ENCODE data around the gene CDS2.

The CDS2 gene

DNA sequence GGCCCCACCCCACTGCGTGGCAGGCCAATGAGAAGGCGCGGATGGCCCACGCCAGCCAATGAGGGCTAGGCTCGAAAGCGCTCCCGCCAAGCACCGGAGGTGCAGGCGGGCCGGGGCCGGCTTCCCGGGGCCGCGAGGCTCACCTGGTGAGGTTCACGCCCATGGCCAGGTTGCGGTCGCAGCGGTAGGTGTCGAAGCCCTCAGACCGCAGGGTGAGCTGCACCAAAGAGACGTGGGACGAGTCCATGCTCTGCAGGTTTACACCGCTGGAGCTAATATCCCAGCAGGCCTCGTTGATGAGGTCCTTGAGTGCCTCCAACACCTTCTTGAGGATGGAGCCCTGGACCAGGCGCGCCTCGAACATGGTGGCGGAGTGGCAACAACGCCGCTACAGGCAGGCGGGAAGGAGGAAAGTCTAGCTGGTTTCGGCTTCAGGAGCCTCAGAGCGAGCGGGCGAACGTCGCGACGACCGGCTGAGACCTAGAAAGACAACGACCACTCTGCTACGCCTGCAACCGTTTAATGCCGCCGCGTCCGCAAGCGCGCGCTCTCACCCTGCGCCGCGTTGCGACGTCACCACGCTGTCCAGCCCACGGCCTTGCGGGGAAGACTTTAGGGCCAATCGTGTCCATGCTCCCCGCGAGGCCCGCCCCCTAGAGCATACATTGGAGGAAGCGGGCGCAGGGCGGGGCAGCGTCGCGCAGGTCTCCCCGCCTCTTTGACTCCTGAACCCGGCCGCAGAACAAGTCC, 7.2 kb upstream of the CDS2 start, which contains the start of gene PCNA:
PCNA (minus strand) TSS at position 524 of the 750 bp plus-strand sequence; CDS start at position 364, 160 bp downstream.
- peak; percentile 88 for DNase-seq

DNA sequence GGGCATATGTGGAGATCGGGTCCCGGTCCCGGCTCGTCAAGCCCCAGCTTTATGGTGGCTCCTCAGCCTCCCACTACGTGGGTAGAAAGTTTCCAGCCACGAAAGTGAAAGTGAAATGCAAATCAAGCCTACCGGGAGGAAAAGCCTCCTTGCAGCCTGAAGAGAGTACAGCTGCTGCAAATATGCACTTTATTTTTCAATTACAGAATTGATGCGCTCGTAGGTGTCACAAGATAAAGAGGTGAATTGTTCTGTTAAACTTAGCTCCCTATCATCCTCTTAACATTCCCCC, 6.7 kb upstream of the CDS2 start:
- no peak for DNase-seq

DNA sequence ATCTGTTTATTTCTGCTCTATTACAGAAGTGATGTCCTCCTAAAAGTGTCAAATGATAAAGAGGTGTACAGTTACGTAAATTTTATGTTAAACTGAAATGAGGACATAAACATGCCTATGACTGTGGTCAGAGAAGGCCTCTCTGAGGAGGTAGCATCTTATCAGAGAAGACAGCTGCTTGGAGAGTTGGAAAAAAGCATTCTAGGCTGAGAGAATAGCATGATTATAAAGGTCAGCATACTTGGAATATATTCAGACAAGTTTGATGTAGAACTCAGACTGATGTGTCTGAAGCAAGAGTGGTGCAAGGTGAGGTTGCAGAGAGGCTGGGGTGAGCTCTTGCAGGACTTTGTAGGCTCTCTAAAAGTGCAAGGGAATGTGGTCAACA, 3.9 kb upstream of the CDS2 start:
- no peak for DNase-seq

DNA sequence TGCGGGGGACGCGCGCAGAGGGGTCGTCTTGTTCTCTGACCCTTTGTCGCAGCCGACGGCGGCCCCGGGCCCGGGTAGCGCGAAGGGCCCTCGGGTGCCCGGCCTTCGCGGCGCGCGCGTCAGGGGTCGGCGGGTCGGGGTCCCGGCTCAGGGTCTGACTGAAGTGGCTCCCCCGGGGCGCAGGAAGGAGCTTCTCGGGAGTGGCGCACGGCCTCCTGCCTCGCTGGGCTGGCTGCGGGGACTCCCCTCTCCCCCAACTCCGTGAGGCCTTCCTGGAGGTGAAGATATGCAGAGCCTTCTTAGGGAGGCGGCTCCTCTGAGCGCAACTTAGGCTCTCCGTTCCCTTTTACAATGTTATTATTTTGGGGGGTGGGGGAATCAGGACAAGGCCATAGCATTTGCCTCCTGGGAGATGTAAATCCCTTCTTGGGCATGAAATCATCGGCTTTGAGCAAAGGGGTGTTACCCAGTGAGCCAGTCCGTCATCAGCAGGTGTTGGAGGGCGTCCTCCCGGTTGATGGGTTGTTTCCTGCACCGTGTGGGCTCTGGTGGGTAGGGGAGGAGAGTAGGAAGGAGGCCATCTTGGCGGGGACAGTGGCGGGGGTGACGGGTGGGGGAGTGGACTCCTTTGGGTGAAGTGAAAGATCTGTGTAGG, 523 bp downstream of the CDS2 start:
- DNase-seq, result peak; percentile 43

DNA sequence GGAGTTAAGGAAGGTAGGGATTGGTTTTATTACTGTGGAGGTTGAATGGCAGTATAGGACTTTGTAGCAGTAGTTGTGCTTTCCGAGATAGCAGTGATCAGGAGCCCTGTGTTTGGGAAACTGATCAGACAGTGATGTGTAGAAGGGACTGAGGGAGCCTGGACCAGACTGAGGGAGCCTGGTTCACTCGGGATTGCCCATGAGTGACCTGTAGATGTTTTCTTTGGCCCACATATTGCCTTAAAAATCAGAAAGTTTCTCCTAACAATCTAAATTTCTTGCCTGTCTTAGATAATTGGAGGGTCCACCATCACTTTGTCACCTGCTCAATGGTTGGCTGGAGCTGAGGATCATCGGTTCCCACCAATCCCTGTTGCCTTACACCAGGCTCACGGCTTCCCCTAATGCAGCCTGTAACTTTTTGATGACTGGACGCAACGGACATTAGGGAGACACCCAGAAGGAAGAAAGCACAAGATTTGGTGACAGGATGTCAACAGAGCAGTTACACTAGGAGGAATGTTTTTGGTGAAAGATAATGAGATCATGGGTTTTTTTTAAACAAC, 1.1 kb downstream of the CDS2 start:
- DNase-seq, result no peak

DNA sequence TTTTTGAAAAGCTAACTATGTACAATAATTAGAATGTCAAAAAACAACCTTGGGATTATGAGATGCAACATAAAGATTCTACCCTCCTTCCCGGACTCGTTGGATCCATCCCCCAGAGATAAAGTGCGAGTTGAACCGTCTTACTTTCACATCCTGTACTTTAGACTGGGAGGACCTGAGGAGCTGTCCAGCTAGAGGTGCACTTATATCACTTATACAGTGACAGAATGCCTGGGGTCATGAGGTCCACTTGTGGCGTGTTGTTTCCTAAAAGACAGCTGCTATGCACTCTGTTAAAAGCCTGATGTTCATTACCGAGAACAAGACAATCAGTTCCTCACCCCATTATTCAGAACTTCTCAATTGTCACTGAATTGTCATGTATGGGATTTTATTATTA, 2.1 kb downstream of the CDS2 start:
- no peak for DNase-seq

DNA sequence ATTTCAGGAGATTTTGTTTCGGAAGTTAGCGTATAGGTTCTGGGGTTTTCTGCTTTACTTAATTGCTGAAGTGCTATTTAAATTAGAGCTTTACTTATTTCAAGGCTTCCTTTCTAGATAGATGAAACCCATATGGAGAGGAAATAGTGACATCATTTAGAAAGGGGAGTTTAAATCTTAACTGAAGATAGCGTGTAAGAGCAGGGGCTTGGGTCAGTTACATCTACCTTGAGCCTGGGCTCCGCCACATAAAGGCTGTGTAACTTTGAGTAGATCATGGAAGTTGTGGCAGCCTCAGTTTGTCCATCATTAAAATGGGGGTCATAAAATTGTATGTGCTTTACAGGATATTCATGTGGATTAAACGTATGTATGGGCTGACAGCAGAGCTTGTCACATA, 4.7 kb downstream of the CDS2 start:
- no peak for DNase-seq

DNA sequence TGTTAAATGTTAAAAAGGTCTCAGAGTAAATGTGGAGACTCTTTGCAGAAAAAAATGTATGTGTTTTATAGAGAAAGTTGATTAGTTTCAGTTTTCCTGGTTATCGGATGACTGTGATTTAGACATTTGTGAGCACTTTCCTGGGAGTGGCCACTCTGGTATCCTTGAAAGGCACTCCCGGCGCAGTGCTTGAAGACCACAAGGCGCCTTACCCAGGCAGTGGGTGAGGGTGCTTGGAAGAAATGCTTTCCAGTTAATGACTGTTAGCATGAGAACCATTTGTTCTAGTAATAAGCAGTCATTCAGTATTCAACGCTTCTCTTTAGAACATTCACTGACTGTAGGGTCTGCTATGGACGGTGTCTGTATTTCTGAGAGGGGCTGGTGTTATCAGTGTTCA, 7.2 kb downstream of the CDS2 start:
- DNase-seq, result no peak

DNA sequence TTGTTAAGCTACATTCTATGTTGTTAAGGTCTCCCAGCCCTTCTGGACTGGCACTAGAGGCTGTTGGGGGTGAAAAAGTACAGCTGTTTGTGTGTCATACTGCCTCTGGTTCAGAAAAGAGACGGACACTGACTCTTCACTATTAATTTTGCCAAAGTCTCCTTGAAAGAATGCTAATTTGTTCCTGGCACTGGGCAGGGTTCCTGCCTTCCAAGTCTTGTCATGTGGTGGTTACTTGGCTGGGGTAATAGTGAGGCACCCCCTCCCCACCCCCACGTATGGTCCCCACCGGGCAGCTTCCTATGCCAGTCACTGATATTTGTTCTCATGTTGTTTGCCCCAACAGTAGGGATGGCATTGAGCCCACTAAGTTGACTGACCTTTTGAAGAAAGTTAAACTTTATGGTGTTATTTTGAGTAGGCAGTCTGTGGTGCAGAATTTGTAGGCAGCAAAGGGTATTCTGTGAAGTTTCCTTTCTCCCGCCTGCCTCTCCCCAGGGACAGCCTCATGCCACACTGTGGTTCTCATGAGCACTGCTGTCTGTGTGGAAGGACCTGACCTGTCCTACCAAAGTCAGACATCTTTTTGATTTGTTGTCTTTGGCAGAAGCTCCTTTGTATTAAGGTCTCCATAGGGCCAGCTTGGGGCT, 8.7 kb downstream of the CDS2 start:
- DNase-seq, result no peak

DNA sequence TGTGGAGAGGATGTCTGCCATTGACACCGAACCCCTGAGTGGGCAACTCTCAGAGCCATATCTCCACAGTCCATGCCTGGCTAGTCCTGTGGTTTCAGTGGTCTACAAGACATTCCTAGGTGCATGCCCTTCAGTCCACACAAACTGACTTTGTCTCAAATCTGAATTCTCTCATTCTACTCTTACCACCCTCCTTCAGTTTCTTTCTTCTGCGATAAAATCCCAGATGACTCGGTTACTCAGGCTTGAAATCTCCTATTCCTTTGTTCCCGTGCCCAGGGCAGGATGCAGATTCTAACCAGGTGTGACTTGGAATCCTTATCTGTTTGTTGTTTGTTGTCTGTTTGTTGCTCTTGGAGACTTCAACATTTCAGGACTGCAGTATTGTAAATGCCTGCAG, 9.3 kb downstream of the CDS2 start:
- no peak for DNase-seq

DNA sequence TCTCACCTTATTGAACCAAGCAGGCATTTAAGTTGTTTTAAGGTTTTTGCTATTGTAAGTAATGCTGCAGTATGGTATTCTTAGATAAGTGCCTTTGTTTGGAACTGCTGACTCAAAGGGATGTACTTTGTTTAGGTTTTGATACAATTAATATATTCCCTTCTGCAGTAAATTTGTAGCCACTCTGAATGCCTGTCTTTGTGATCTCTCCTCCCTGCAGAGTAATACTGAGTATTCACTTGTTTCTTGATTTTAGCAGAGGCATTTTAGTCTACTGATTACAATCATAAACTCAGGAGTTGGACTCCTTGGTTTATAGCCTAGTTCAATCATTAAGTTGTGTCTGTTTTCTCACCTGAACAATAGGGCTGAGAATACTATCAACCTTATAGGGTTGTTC, 13.4 kb downstream of the CDS2 start:
- DNase-seq, result no peak

DNA sequence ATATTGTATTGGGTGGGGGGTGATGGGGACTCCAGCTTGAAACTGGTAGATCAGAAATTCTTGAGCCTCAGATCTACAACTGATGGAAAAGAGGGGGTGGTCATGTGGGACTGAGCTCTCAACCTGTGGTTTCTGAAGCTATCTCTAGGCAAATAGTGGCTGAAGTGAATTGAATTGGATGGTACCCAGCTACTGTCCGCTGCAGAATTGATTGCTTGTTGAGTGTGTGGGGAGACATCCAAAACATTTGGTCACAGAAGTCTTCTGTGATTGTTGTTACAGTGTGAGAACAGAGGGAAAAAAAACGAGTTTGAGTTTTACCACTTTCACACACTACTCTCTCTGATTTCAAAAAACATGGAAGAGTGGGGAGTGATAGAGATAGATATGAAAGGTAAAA, 14.8 kb downstream of the CDS2 start:
- no peak for DNase-seq

DNA sequence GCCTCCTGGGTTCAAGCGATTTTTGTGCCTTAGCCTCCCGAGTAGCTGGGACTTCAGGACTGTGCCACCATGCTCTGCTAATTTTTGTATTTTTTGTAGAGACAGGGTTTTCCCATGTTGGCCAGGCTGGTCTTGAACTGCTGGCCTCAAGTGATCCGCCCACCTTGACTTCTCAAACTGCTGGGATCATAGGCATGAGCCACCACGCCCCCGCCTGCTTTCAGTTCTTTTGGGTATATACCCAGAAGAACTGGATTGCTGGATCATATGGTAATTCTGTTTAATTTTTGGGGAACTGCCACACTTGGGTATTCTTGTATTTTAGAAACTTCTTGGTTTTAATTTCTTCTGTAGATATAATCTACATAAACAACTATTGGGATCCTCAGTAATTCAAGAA, 17.0 kb downstream of the CDS2 start:
- no peak for DNase-seq

DNA sequence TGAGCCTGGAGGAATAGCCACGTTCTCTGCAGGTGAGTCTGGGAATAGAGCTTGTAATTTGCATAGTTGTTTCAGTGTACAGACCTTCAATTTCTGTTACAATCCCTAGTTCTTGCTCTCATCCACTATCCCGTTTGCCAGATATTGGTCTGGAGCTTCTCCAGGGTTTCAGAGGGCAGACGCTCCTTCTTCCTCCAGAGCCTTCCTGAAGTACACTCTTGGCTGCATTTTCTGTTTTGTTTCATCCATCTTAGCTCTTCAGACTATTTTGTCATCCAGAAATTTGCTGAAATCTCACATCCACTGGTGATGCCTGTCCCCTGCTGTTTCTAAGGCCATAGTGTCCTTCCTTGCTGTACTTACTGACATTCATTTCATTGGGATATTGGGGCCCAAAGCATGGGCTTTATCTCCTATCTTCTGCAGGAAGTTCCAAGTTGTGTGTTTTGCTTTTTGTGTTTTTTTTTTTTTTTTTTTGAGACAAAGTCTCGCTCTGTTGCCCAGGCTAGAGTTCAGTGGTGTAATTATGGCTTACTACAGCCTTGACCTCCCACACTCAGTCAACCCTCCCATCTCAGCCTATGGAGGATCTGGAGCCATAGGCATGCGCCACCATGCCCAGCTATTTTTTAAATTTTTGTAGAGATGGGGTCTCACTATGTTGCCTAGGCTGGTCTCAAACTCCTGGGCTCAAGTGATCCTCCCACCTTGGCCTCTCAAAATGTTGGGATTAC, 18.7 kb downstream of the CDS2 start:
- DNase-seq, result no peak

DNA sequence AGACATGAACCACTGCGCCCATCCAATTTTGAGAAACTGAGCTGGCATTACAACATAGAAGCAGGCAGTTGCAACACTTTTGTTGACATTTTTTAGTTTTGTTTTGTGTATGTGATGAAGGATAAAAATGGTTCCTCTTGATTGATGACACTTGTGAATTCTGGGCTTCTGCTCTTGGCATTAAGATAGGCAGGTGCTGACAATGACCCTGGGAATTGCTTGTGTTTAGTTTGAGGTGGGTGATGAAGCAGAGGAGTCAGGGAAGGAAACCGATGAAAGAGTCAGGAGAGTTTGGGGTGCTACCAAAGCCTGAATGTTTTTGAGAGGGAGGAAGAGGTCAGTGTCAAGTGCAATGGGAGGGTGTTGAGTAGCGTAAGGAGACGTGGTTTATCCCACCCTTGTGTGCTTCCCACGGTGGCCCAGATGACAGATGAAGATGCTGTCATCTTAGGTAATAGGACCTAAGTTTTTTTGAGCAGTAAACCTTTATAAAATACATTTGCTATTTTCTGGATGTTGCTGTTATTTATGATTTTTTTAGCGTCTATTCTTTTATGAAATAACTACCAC, 19.4 kb downstream of the CDS2 start:
- DNase-seq, result no peak

DNA sequence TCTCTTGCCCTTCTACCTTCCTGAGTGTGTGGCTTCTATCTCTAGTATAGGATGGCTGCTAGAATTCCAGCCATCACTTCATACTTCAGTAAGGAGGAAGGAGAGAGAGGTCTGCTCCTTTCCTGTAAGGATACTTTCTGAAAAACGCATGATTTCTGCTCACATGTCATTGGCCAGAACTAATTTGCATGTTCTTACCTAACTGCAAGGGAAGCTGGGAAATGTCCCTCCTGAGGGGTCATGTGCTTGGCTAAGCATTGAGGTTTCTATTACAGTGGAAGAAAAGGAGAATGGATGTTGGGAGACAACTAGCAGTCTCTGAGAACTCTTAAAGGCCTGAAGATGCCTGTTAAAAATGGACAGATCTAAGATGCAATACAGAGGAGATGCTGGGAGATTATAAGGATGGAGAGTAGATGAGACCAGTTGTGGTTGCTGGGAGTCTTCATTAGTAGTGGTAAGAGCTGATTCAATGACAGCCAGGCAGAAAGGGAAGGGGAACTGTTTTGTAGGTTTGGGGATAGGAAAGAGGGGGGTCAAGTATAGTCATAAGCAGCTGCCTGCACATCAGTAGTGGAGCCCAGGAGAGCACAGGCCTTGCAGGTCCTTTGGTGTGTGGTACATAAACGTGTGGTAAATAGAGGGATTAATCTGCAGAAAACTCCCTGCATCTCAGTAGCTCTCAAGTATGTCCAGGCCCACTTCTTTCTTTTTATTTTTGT, 20.2 kb downstream of the CDS2 start:
- no peak for DNase-seq

DNA sequence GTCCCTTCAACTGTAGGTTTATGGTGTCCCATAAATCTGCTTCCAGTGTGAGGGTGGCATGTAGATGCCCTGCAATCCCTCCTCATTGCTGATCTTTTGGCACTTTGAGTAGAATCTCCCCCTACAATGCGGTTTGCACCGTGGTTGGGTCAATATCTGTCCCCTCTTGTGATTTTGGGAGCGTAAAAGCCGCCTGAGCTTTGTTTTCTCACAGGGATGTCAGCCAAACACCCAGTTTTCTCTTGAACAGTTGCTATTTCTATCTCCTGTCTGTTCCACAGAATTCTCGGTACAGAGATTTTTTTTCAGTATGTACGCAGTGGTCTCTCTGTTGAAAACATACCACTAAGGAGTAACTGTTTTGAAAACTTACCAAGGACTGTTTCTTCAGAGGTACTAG, 21.8 kb downstream of the CDS2 start:
- DNase-seq, result no peak

DNA sequence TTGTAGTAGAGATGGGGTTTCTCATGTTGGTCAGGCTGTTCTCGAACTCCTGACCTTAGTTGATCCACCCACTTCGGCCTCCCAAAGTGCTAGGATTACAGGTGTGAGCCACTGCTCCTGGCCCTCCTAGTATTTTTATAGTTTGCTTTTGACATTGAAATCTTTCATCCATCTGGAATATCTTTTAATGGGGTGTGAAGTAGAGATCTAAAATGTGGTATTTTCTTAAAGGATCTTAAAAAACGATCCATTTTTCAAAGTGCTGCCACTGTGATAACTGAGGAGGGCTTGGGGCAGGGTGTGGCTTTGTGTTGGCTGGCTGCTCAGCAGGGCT, 23.1 kb downstream of the CDS2 start:
- DNase-seq, result no peak

DNA sequence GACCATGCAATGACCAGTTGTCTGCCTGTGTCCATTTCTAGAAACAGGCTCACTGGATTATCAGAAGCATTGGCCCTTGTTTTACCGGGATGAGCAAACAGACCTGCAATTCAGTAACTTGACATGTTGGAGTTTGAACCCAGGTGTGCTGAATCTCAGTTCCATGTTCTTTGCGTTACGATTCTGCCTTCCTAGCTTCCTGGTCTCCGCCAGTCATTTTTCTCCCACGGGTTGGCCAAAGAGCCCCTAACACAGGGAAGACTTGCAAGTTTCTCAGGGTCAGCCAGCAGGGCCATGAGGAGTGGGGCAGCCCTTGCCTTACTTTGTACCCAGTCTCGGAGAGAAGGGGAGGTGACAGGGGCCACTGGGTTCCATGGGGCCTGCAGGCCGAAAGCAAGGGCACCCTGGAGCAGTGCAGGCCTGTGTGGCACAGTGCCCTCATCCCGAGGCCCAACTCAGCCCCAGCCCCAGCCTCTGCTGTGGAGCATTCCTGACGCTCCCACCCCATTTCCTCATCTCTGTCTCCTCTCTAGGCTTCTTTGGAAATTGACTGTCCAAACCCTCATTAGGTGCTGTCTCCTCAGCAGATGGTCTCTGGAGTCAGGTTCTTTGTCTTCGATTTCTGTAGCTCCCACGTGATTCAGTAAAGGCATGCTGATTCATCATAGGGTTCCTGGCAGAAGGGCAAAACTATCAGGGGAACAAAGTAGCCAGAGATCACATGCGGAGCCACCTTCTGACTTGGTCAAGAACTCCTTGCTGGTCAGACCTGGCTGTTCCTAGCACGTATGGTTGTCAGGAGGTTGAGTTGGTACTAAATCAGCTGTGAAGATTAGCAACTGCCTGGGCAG, 23.6 kb downstream of the CDS2 start:
- DNase-seq, result no peak

DNA sequence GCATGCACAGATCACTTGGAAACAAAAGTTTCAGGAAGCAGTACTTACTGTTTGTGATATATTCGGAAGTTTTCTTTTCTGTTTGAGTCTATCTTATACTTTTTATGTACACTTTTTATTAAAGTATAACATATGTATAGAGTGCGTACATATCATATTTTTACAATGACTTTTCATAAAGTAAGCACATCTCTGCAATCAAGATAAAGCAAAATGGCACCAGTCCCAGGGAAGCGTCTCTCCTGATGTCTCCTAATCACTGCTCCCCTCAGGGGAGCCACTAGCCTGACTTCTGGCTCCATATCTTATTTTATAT, 26.3 kb downstream of the CDS2 start:
- no peak for DNase-seq

DNA sequence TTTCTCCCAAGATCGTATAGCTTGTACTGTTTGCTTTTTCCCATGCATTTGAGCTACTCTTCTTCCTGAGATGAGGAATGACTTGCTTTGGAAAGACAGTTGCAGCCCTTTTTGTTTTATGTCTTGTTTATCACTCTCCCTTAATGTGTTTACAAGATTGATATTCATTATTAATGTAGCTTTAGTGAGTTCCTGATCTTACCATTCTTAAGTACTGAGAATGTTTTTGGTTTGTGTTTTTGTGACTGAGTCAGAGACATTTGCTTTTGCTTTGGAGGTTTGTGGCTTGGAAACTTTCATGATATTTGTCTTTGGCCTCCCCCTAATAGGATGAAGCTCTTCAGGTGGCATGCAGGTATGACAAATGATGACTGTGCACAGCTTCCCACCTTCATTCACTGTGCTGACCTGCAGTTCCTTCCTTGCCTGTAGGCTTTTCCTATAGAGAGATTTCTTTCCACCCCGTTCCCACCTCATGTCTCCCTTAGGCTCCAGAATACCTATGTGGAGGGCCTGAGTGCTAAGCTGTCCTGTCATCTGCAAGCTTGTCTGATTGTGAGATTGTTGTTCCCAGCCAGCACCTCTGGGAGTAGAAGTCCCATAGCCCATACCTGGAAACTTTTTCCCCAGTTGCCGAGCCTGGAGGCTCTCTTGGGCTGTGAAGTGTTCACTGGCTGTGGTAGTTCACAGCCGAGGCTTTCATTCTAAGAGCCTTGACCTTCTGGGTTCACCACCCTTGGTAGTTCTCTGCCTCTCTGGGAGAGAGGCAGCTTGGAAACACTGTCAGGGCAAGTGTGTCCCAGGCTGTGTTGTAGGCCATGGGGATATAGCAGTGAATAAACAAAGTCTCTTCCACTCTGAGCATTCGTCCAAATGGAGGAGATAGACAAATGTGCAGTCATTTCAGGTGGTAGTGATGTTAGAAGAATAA, 27.1 kb downstream of the CDS2 start:
- DNase-seq, result no peak

All from activated CD4-positive, alpha-beta T cell treated with anti-CD3 and anti-CD28 coated beads for 1 hour (primary cell).